Spinal cord (tissue), 10 donors: ENCODE measurements around the gene CHP2. TPM values are rescaled to one million over a fixed set of nuclear protein-coding genes. Genes with fewer than 3 reads are reported as not detected.

Experiments used
- DNase-seq, 6 donors: peaks; one replicate each; pipeline versions ENCODE4 v3.0.0 to v3.0.0-alpha.2; 2013 to 2015; ENCODE audit warnings: low spot score in 6 of 6, low read depth in 4 of 6
- H3K27ac ChIP-seq: one replicate; pipeline ENCODE4 v1.5.1; 2013; ENCODE audit warnings: low read depth, low read length, control low read depth
- H3K27me3 ChIP-seq: one replicate; pipeline ENCODE4 v1.6.1; 2013; ENCODE audit warnings: low read length; ENCODE audit not compliant: control insufficient read depth, insufficient read depth
- H3K36me3 ChIP-seq: one replicate; pipeline ENCODE4 v1.6.1; 2013; ENCODE audit warnings: low read length; ENCODE audit not compliant: control insufficient read depth, insufficient read depth
- H3K4me1 ChIP-seq: one replicate; pipeline ENCODE4 v1.6.1; 2013; ENCODE audit warnings: low read length; ENCODE audit not compliant: control insufficient read depth, insufficient read depth
- H3K4me3 ChIP-seq: one replicate; pipeline ENCODE4 v1.5.1; 2013; ENCODE audit warnings: low read depth, low read length, control low read depth
- H3K9me3 ChIP-seq: one replicate; pipeline ENCODE4 v1.6.1; 2013; ENCODE audit warnings: low read length; ENCODE audit not compliant: control insufficient read depth, insufficient read depth
- WGBS: methylation state at CpG from one replicate; pipeline ENCODE4 v1.1.5; 2013; ENCODE audit warnings: missing lambda C conversion rate; ENCODE audit not compliant: insufficient coverage; 5-methylcytosine and 5-hydroxymethylcytosine counted together
- polyA plus RNA-seq, 2 donors: library from polyadenylated mRNA; unstranded; fragments of 120-200 nt; gene quantifications; one replicate each; pipeline ENCODE4 v1.2.1, GENCODE V29; 2013; ENCODE audit not compliant: insufficient read length in 2 of 2
- total RNA-seq, 2 donors: library from RNA; depleted of rRNA in 1 of 2; stranded (reverse); fragments of 120-200 nt in 1 of 2; fragments of >200 nt in 1 of 2; gene quantifications; one replicate each; pipeline versions ENCODE4 v1.2.3 to v1.2.4, GENCODE V29; 2013 to 2014
- donor health status: healthy.

Gene CHP2
- total and polyA plus RNA-seq, 4 donors = 0.67 to 22.5 (median 4.0) TPM

- H3K4me3 ChIP-seq = no peak overlapping the region
- DNase-seq = no peak
- no peaks in the 10 kb centered on the region for H3K27me3 ChIP-seq
- H3K4me1 ChIP-seq = no peaks in the 10 kb centered on the region
- no peak overlapping the region for H3K27ac ChIP-seq
- 93% methylated on average over 2 of the region's 6 CpGs for WGBS
- no peaks in the 10 kb centered on the region for H3K36me3 ChIP-seq
- H3K9me3 ChIP-seq = no peaks in the 10 kb centered on the region
Observed at GRCh38 chr16:23795378-23795777, 40.6 kb downstream of the CHP2 start.

GRCh38 chr16:23796941-23797340 is 42.1 kb downstream of the CHP2 start:
- no CpG with 5 or more reads among the region's 2 CpGs for WGBS
- DNase-seq = no peak
- Histone ChIP-seq H3K36me3 (no peaks in the 10 kb centered on the region), H3K9me3 (no peaks in the 10 kb centered on the region), H3K4me3 (no peak overlapping the region), H3K4me1 (no peaks in the 10 kb centered on the region), H3K27me3 (no peaks in the 10 kb centered on the region), H3K27ac (no peak overlapping the region)

GRCh38 chr16:23801378-23801777 is 46.6 kb downstream of the CHP2 start:
- WGBS = 14% methylated on average over 3 of the region's 5 CpGs
- no peaks in the 10 kb centered on the region for H3K27me3 ChIP-seq
- peak in 4 of 6 donors; percentile 11 to 74 (median 42) for DNase-seq
- no peaks in the 10 kb centered on the region for H3K4me1 ChIP-seq
- H3K36me3 ChIP-seq = no peaks in the 10 kb centered on the region
- no peaks in the 10 kb centered on the region for H3K9me3 ChIP-seq
- H3K27ac ChIP-seq = no peak overlapping the region
- H3K4me3 ChIP-seq = no peak overlapping the region

GRCh38 chr16:23802776-23803175 is 48.0 kb downstream of the CHP2 start:
- Histone ChIP-seq H3K4me3 (no peak overlapping the region), H3K4me1 (no peaks in the 10 kb centered on the region), H3K27ac (no peak overlapping the region), H3K27me3 (no peaks in the 10 kb centered on the region), H3K9me3 (no peaks in the 10 kb centered on the region), H3K36me3 (no peaks in the 10 kb centered on the region)
- DNase-seq = no peak
- no CpG with 5 or more reads among the region's 2 CpGs for WGBS

- peak in 2 of 6 donors; percentile 13 to 65 for DNase-seq
- H3K4me3 ChIP-seq = no peak overlapping the region
Observed at GRCh38 chr16:23803591-23804123, 48.8 kb downstream of the CHP2 start.

GRCh38 chr16:23807028-23807427 is 52.2 kb downstream of the CHP2 start:
- Histone ChIP-seq H3K36me3 (no peaks in the 10 kb centered on the region), H3K27me3 (peaks cover 3% of the 10 kb centered on the region), H3K4me3 (no peak overlapping the region), H3K4me1 (no peaks in the 10 kb centered on the region), H3K27ac (no peak overlapping the region), H3K9me3 (no peaks in the 10 kb centered on the region)
- no peak for DNase-seq
- 50% methylated on average over 1 of the region's 1 CpG for WGBS

More at GRCh38 chr16:23803591-23804123, 48.8 kb downstream of the CHP2 start:
- no peaks in the 10 kb centered on the region for H3K9me3 ChIP-seq
- H3K27me3 ChIP-seq = no peaks in the 10 kb centered on the region
- 14% methylated on average over 7 of the region's 9 CpGs for WGBS
- no peak overlapping the region for H3K27ac ChIP-seq
- H3K4me1 ChIP-seq = no peaks in the 10 kb centered on the region
- no peaks in the 10 kb centered on the region for H3K36me3 ChIP-seq

Other genes with a start within 250 kb of the CHP2 start
- gene GGA2, start 244.5 kb upstream of the CHP2 start, total RNA-seq = 10 to 100 TPM; 29.3 to 41.9 TPM
- 10 to 100 TPM; 67.5 to 97.3 TPM for gene GGA2, start 244.5 kb upstream of the CHP2 start, polyA plus RNA-seq
- gene EARS2, start 197.7 kb upstream of the CHP2 start, total RNA-seq = 10 to 100 TPM; 25.0 to 27.7 TPM
- gene EARS2, start 197.7 kb upstream of the CHP2 start, polyA plus RNA-seq = 10 to 100 TPM; 16.6 to 21.9 TPM
- 10 to 100 TPM; 58.1 to 82.0 TPM for gene UBFD1, start 197.3 kb upstream of the CHP2 start, total RNA-seq
- 100 to 1,000 TPM in 1 of 2 donors, 10 to 100 TPM in 1; 95.6 to 104 TPM for gene UBFD1, start 197.3 kb upstream of the CHP2 start, polyA plus RNA-seq
- gene NDUFAB1, start 158.7 kb upstream of the CHP2 start, total RNA-seq = 100 to 1,000 TPM; 103 to 125 TPM
- gene NDUFAB1, start 158.7 kb upstream of the CHP2 start, polyA plus RNA-seq = 100 to 1,000 TPM; 122 to 134 TPM
- 10 to 100 TPM in 1 of 2 donors, 1 to 10 TPM in 1; 9.3 to 12.3 TPM for gene PALB2, start 113.7 kb upstream of the CHP2 start, total RNA-seq
- 10 to 100 TPM; 12.3 to 15.4 TPM for gene PALB2, start 113.7 kb upstream of the CHP2 start, polyA plus RNA-seq
- 10 to 100 TPM; 53.2 to 67.9 TPM for gene DCTN5, start 113.6 kb upstream of the CHP2 start, total RNA-seq
- 10 to 100 TPM; 53.6 to 65.3 TPM for gene DCTN5, start 113.6 kb upstream of the CHP2 start, polyA plus RNA-seq
- gene PLK1, start 76.1 kb upstream of the CHP2 start, total RNA-seq = 1 to 10 TPM; 4.4 to 7.1 TPM
- 10 to 100 TPM; 20.0 to 20.1 TPM for gene PLK1, start 76.1 kb upstream of the CHP2 start, polyA plus RNA-seq
- gene ERN2, start 41.8 kb upstream of the CHP2 start, total RNA-seq = 1 to 10 TPM in 1 of 2 donors, under 1 TPM in 1; 0.33 to 3.0 TPM
- gene ERN2, start 41.8 kb upstream of the CHP2 start, polyA plus RNA-seq = under 1 TPM; 0.33 to 0.51 TPM
- gene PRKCB, start 81.0 kb downstream of the CHP2 start, total RNA-seq = 10 to 100 TPM; 50.7 to 67.6 TPM
- gene PRKCB, start 81.0 kb downstream of the CHP2 start, polyA plus RNA-seq = 100 to 1,000 TPM; 108 to 118 TPM